Measurements from ENCODE around the gene PRKCH. TPM values are rescaled to one million over a fixed set of nuclear protein-coding genes. Genes with fewer than 3 reads are reported as not detected.

The PRKCH gene
- total RNA-seq, 1 experiment from 2014 or later, result 49.5 TPM

DNA sequence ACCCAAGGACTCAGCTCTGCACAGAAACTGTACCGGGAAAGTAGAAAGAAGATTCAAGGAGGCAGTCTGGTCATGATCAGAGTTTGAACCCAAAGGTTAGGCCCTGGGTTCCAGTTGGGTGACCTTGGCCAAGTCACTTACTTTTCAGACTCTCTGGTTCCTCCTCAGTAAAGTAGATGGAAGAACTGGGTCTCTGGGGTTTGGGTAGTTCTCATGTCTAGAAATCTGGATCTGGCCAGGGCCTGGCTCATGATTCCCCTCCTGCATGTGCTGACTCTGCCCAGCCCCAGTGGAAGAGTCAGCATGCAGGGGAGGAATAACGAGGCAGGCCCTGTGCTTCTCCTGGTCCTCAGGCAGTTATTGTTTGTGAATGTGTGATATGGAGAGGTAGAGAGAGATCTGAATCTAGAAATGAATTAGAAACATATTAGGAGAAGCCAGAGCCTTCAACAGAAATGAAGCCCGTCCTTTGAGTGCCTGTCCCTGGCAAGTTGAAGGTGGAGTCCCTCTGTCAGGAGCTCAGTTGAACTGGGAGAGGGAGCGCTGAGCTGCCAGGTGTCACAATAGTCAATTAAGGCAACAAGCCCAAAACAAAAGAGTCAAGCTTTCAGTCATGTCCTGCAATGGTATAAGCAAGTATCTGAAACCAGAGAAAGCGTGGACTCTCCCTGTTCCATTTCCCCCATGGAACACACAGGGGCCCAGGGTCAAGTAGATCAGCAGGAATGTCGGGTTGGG, 242.7 kb downstream of the PRKCH start:
- no peak for DNase-seq (ENCODE audit: low spot score)

- DNase-seq (ENCODE audit: low spot score), result peak; percentile 50
Measured at GRCh38 chr14:61564618-61565091, 243.3 kb downstream of the PRKCH start.

- DNase-seq (ENCODE audit: low spot score), result no peak
Measured at GRCh38 chr14:61565181-61565580, 243.8 kb downstream of the PRKCH start.

- DNase-seq (ENCODE audit: low spot score), result no peak
Measured at GRCh38 chr14:61565836-61566536, 244.6 kb downstream of the PRKCH start.

DNA sequence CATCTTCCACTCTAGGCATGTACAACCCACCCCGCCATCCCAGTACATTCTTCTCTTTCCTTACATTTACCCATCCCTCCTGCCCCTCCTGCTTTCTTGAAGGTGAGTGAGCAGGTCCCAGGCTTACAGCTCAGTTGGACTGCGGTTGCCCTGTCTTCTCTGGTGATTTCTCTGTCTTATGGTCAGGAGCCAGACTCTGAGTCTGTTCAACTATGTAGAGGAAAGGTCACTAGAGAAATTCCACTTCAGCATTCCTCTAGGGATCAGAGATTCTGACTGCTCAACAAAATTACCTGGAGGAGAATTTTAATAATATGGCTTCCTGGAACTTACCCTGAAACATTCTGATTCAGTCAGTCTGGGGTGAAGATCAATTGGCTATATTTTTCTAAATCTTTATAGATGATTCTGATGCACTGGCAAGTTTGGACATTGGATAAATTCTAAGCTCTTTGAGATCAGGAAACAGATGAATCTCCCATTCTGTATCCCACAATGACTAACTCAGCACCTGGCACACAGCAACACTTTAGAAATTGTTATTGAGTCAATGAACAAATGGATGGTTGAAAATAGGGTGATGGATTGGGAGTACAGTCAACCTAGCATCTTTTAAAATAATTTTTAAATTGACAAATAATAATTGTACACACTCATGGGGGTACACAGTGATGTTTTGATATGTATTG, 245.3 kb downstream of the PRKCH start:
- no peak for DNase-seq (ENCODE audit: low spot score)

DNA sequence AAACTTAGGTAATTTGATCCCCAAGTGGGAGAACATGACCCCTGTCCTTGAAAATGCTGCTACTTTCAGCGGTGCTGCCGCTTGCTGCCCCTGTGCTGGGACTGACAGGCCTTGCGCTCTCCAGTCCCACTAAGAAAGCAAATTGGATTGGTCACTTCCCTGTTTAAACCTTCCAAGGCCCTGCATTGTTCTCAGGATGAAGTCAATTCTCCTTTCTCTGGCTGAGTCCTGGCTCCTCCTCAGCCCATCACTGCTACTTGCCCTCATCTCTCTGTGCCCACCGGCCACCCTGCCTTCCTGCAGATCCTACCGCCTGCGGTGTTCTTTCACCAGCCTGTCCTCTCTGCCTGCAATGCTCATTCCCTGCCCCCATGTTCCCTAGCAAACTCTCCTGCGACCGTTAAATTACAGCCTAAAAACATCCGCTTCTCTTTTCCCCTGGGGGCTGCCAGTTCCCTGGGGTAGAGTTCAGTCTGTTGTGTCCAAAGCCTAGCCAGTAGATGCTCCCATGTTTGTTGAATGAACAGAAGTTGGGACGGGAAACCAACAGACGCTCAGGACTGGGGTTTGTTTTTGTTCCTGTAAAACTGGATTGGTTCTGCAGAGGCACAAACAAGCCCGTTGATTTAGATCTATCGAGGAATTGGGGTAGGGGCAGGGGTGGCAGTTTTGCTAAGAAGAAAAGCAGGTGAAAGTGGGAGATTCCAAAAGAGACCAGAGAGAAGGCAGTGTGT, 246.6 kb downstream of the PRKCH start:
- no peak for DNase-seq (ENCODE audit: low spot score)

GRCh38 chr14:61568572-61569011, 247.2 kb downstream of the PRKCH start:
- DNase-seq (ENCODE audit: low spot score), result peak; percentile 43

DNA sequence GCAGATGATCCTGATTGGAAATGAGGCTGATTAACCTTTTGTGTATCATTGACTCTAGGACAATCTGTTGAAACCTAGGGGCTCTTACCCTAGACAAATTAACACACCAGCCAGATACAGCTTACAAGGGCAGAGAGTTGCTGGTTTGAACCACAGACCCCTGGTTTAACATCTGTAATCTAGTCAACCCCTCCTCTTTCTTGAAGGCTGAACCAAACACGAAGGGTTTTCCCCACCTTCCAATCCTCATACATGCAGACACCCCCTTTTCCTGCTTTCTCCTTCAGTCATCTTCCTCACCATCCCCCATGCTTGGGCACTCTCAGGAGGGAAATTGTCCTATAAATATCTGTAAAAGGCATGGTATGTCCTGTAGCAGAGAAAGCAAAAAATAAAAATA, 247.9 kb downstream of the PRKCH start:
- no peak for DNase-seq (ENCODE audit: low spot score)

DNA sequence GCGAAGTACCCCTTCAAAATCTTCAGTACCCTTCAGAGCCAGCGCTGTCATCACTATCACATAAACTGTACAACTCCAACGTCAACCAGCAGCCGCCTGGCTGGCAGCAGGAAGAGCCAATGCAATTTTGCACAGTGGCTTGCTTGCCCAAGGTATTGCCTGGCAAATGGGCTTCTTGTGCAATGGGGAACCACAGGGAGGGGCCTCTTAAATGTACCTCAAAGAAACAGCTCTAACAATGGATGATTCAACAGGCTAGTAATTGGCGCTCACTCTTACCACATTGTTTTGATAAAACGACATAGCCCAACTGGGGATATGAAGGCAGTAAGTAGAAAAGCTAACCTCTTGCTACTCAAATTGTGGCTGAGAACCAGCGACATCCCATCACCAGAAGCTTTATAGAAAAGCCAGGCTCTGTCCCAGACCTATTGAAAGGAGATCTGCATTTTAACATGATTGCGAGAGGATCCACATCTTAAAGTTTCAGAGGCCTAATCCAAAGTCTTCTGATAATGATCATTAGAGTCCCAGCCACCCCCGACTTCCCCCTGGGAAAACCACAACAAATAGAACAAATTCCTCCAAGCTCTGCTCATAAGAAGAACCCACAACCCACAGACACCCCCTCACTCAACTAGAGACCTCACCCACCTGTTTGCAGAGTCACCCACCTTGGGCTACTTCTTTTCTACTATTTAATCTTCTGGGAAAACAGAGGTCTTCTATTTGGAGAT, 248.6 kb downstream of the PRKCH start:
- DNase-seq (ENCODE audit: low spot score), result no peak

DNA sequence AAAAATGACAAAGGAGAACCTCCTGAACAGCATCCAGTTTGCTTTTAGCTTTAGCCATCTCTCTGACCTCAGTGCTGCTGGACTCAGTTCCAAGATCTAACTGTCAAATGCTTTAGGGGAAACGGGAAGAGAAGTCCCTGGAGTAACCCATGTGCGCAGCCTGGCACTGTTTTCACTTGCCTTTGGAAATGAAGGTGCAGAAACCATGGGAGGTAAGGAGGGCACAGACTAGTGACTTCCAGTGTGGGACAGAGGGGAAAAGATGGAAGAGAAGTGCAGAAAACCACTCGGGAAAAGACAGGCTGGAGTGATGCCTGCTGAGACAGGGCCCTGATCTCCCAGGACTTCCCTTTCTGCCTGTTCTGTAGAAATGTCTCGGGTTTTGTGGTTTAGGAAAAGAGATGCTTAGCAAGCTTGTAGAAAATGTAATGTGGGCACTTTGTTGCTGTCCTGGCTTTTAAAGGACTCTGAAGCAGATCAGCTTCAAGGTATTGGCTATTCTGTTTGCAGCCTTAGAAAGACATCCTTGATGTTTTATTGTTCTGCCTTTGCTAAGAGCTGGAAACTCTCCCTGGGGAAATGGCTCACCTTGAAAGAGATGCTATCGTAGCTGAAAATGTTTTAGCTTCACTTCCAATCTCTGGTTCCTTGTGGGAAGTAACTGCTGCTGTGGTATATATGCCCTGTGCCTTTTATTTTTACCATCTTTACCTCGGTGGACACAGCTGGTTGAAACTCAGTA, 249.3 kb downstream of the PRKCH start:
- no peak for DNase-seq (ENCODE audit: low spot score)

DNA sequence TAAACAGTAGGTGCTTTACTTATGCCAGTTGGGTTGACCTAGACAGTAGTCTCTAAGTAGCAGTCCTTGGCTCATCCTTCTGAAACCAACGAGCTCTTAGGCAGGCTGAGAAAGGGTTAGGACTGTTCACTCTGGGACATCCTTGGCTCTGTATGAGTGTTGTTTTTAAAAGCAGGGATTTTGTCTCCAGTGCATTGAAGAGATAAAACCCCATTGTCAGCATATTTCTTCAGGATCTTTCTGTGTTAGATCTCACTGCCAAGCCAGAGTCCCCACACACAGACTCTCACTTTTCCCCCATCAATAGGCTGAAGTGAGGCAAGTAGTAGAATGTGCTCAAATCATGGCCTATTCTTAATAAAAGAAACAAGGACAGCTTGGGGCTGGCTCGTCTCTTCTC, 250.5 kb downstream of the PRKCH start:
- DNase-seq (ENCODE audit: low spot score), result no peak

GRCh38 chr14:61573321-61573720, 251.9 kb downstream of the PRKCH start:
- no peak for DNase-seq (ENCODE audit: low spot score)

- DNase-seq (ENCODE audit: low spot score), result no peak
Measured at GRCh38 chr14:61573748-61574513, 252.6 kb downstream of the PRKCH start.

DNA sequence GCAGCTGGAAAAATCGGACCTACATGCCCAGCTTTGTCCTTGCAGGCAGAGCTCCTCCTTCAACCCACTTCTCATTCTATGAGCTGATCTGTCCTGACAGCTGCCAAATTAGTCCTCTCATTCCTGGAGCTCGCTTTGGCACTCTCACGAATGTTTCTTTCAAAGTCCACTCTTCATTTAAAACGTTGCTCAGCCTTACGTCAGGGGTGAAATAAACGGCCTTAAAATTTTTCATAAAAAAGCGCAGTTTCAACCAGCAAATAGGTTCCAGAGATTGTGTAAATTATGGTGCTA, 253.1 kb downstream of the PRKCH start:
- DNase-seq (ENCODE audit: low spot score), result no peak

GRCh38 chr14:61575126-61575525, 253.7 kb downstream of the PRKCH start:
- no peak for DNase-seq (ENCODE audit: low spot score)

DNA sequence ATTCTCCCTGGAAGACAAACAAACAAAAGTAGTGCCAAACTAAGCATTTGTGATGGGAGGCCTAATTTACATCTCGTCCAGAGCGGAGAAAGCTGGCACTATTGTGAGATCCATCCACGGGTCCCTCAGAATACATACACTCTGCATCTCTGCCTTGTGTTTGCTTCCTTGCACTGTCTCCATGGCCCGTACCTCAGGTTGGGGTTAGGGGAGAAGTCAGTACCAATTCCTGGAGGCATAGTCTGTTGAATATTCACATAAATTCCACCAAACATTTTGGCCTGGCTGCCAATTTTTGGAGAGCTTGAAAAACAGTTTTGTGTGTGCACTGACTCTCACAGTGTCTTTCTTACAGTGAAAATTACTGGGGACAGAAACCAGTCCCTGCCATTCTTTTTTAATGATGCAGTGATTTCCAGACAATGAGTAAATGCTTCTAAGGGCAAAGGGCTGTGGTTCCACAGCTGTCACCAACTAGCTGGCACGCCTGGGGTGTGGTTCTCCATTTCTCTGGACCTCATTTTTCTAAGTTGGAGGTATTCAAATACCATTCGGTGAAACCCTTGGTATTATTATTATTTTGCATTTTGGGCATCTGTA, 254.3 kb downstream of the PRKCH start:
- no peak for DNase-seq (ENCODE audit: low spot score)

GRCh38 chr14:61577506-61577931, 256.1 kb downstream of the PRKCH start:
- DNase-seq (ENCODE audit: low spot score), result no peak

- DNase-seq (ENCODE audit: low spot score), result no peak
Measured at GRCh38 chr14:61578745-61579144, 257.4 kb downstream of the PRKCH start.

- no peak for DNase-seq (ENCODE audit: low spot score)
Measured at GRCh38 chr14:61581340-61581739, 260.0 kb downstream of the PRKCH start.

All from HT-29 (cell line).